Right atrium auricular region (tissue), 2 donors: ENCODE measurements around the gene PRIMA1. TPM values are rescaled to one million over a fixed set of nuclear protein-coding genes. Genes with fewer than 3 reads are reported as not detected.

ENCODE experiments used
- DNase-seq: peaks from one replicate; pipeline ENCODE4 v3.0.0-alpha.2; 2019; ENCODE audit warnings: low spot score
- H3K27ac ChIP-seq, 2 donors: fragments of 200-600 bp; sonication (generic); 1 replicate in 1 of 2; 2 replicates in 1 of 2; pipeline ENCODE4 v1.5.1; 2016 to 2019
- H3K27me3 ChIP-seq, 2 donors: fragments of 200-600 bp; sonication (generic); one replicate each; pipeline versions ENCODE4 v1.5.1 to v1.6.0; 2017 to 2019
- H3K36me3 ChIP-seq: fragments of 200-600 bp; sonication (generic); one replicate; pipeline ENCODE4 v1.5.1; 2016
- H3K4me1 ChIP-seq, 2 donors: fragments of 200-600 bp; sonication (generic); one replicate each; pipeline versions ENCODE4 v1.5.1 to v1.6.0; 2017 to 2019
- H3K4me3 ChIP-seq, 2 donors: fragments of 200-600 bp; sonication (generic); 1 replicate in 1 of 2; 2 replicates in 1 of 2; pipeline ENCODE4 v1.5.1; 2017 to 2019; ENCODE audit warnings: mild to moderate bottlenecking in 1 of 2, moderate library complexity in 1 of 2
- H3K9me3 ChIP-seq, 2 donors: fragments of 200-600 bp; sonication (generic); one replicate each; pipeline ENCODE4 v1.5.1; 2019
- total RNA-seq, 2 donors: library from RNA; depleted of rRNA; stranded (reverse); fragments of >200 nt; gene quantifications; one replicate each; pipeline ENCODE4 v1.1.0, GENCODE V29; 2016
- TF ChIP-seq, protein P1 (sequence below), 2 donors: fragments of 200-600 bp; sonication (generic); IDR thresholded peaks; one replicate each; pipeline ENCODE4 v1.5.1; 2019; ENCODE audit warnings: antibody characterized with exemption in 2 of 2

Gene PRIMA1
- total RNA-seq, 2 donors from 2014 or later, result 2.2 to 4.1 TPM

DNA sequence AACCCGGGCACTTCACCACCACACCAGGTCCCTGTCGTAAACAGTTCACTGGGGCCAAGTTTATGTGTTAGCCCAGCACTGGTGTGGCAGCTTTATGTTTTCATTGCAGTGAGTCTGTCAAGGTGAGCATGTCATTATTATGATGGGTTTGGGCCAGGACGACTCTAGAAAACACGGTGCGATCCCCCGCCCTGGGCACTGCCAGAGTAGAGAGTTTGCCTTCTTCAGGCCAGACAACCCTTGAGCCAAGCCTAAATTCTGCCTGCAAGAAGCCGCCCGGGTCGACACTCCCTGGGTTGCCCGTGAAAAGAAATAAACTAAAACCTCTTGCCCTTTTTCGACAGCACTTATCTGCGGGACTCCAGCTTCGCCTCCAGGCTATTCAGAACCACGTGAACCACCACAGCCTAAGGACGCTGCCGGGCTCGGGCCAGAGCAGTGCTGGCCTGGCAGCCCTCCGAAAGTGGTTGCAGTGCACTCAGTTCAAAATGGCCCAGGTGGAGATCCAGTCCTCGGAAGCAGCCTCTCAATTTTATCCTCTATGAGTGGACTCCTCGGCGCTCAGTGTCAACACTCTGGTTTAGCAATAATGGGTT, 81.8 kb downstream of the PRIMA1 start:
- no peak overlapping the region for H3K27ac ChIP-seq
- no peaks in the 10 kb centered on the region for H3K9me3 ChIP-seq
- DNase-seq, result peak; percentile 52
- H3K27me3 ChIP-seq, result no peaks in the 10 kb centered on the region
- no peak overlapping the region for H3K4me3 ChIP-seq
- peaks cover 0 to 11% of the 10 kb centered on the region in 2 donors for H3K4me1 ChIP-seq
- no peaks in the 10 kb centered on the region for H3K36me3 ChIP-seq
- TF ChIP-seq, protein P1, sequence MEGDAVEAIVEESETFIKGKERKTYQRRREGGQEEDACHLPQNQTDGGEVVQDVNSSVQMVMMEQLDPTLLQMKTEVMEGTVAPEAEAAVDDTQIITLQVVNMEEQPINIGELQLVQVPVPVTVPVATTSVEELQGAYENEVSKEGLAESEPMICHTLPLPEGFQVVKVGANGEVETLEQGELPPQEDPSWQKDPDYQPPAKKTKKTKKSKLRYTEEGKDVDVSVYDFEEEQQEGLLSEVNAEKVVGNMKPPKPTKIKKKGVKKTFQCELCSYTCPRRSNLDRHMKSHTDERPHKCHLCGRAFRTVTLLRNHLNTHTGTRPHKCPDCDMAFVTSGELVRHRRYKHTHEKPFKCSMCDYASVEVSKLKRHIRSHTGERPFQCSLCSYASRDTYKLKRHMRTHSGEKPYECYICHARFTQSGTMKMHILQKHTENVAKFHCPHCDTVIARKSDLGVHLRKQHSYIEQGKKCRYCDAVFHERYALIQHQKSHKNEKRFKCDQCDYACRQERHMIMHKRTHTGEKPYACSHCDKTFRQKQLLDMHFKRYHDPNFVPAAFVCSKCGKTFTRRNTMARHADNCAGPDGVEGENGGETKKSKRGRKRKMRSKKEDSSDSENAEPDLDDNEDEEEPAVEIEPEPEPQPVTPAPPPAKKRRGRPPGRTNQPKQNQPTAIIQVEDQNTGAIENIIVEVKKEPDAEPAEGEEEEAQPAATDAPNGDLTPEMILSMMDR (IDR thresholded peaks at IDR 0.05), result no peak

DNA sequence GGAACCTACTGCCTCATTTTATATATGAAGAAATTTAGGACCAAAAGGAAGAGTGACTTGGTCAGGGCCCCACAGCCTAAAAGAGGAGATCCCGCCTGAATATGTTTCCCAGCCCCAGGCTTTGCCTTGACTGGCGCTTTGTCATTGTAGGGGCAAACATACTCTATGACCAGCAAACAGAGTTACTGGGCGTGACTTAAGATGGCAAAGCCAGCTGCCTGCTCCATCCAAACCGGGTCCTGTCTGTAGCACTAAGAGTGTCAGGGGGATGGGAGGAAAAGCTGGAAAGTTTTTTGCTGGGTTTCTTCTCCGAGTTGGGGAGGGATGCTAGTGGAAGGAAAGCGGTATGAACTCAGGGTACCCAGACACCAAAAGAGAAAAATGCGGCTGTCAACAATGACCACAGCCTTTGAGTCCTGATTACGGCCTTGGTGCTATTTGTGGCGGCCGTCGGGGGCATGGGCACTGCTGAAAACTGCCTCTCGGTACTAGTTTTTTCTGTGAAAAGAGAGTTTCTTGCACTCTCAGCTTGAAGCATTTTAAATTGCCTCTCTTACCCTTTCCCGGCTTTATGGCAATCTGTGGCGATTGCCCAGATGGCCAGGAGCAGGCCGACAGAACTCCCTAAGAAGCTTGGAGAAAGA, 82.7 kb downstream of the PRIMA1 start:
- Histone ChIP-seq H3K9me3 (peaks cover 0 to 2% of the 10 kb centered on the region in 2 donors), H3K4me3 (no peak overlapping the region), H3K27ac (no peak overlapping the region), H3K27me3 (no peaks in the 10 kb centered on the region), H3K36me3 (no peaks in the 10 kb centered on the region), H3K4me1 (peaks cover 0 to 11% of the 10 kb centered on the region in 2 donors)
- TF ChIP-seq, protein P1 (IDR thresholded peaks at IDR 0.05), result no peak
- no peak for DNase-seq

DNA sequence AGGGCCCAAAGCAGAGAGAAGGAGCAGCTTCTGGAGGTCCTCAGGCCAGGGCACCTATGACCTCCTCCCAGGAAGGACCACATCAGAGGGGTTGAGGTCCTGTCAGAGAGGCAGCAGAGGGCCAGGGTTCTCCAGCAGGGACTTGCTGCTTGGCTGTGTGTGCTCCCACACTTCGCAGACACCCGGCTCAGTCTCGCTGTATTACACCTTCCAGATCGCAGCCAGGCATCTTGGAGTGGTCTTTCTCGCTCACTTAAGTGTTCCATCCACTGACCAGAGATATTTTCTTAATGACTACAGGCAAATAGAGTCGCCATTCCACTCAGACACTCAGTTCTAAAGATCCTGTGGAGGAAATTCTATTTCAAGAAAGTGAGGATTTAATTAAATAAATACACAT, 84.3 kb downstream of the PRIMA1 start:
- Histone ChIP-seq H3K36me3 (no peaks in the 10 kb centered on the region), H3K9me3 (peaks cover 0 to 10% of the 10 kb centered on the region in 2 donors), H3K4me3 (no peak overlapping the region), H3K4me1 (peaks cover 0 to 11% of the 10 kb centered on the region in 2 donors), H3K27me3 (no peaks in the 10 kb centered on the region), H3K27ac (no peak overlapping the region)
- DNase-seq, result no peak
- TF ChIP-seq, protein P1 (IDR thresholded peaks at IDR 0.05), result no peak

DNA sequence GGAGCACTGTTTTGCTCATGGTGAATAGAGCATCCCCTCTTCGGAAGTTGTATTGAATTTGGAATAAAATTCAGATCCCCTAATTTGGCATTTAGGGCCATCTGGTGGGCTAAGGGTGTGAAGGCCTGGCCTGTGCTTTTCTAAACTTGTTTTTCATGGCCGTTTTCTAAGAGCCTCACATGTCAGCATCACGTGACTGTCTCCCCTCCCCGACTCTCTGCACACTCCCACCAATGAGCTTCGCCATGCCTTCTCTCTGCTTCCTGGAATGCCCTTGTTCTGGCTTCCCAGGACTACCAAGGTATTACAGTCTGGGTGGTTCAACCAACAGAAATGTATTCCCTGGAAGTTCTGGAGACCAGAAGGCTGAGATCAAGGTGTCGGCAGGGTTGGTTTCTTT, 85.3 kb downstream of the PRIMA1 start:
- H3K9me3 ChIP-seq, result peaks cover 0 to 18% of the 10 kb centered on the region in 2 donors
- peaks cover 0 to 3% of the 10 kb centered on the region in 2 donors for H3K4me1 ChIP-seq
- no peak for DNase-seq
- no peak overlapping the region for H3K4me3 ChIP-seq
- no peak overlapping the region for H3K27ac ChIP-seq
- H3K27me3 ChIP-seq, result no peaks in the 10 kb centered on the region
- H3K36me3 ChIP-seq, result no peaks in the 10 kb centered on the region
- TF ChIP-seq, protein P1 (IDR thresholded peaks at IDR 0.05), result no peak

DNA sequence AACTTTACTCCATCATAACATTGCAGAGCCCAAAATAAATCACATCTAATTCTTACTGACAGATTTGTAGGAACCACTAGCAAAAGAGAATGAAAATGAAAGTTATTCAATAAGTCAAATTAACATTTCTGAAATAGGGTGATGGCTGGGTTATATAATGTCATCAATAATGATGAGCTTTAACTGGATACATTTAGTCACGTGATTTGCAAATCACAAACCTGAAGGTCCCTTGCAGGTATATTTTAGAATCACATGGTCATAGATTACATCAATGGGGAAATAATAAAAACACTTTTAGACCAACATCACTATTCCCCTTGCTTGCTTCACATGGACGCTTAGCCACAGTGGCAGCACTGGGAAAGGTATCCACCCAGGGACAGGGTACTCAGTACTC, 86.7 kb downstream of the PRIMA1 start:
- Histone ChIP-seq H3K9me3 (peaks cover 0 to 22% of the 10 kb centered on the region in 2 donors), H3K4me1 (no peaks in the 10 kb centered on the region), H3K27ac (no peak overlapping the region), H3K4me3 (no peak overlapping the region), H3K36me3 (no peaks in the 10 kb centered on the region), H3K27me3 (no peaks in the 10 kb centered on the region)
- no peak for DNase-seq
- TF ChIP-seq, protein P1 (IDR thresholded peaks at IDR 0.05), result no peak
